GM12878 (cell line): ENCODE data around the gene BICRAL. TPM values are rescaled to one million over a fixed set of nuclear protein-coding genes. Genes with fewer than 3 reads are reported as not detected.

Experiments used
- ATAC-seq: fragments of 200-7000 bp; cut with Tn5 transposase; 3 replicates; pipeline ENCODE4 v1.9.1; 2020; ENCODE audit warnings: mild to moderate bottlenecking, moderate library complexity
- BruUV-seq: library from RNA; stranded (reverse); fragments of 400-500 nt; replicated peaks from 2 replicates; lab custom pipeline; 2021; lab: Mats Ljungman, UMichigan
- CTCF ChIA-PET: fragments of 300-600 bp; sonication (Branson Sonifier 250); formaldehyde crosslinking; extraction: SDS; loops from one replicate; lab custom pipeline; 2021; ENCODE audit warnings: inconsistent platforms; lab: Yijun Ruan, JAX
- POLR2A ChIA-PET: fragments of 350-600 bp; formaldehyde crosslinking; extraction: SDS; loops from one replicate; lab custom pipeline; 2021; ENCODE audit warnings: inconsistent platforms; lab: Charles Lee
- RAD21 ChIA-PET: fragments of 300-600 bp; sonication (Branson Sonifier 250); formaldehyde crosslinking; loops from one replicate; lab custom pipeline; 2023; ENCODE audit warnings: antibody characterized with exemption; ENCODE audit not compliant: unreplicated experiment; lab: Charles Lee
- SMC1A ChIA-PET: fragments of 300-600 bp; sonication (Branson Sonifier 250); formaldehyde crosslinking; loops from one replicate; lab custom pipeline; 2023; ENCODE audit not compliant: unreplicated experiment, uncharacterized antibody; lab: Charles Lee
- DNase-seq: peaks from one replicate; pipeline ENCODE4 v3.0.0-alpha.2; 2011; ENCODE audit warnings: low read depth, low spot score
- FAIRE-seq: peaks from 3 replicates; lab custom pipeline; 2011; peaks lifted over from hg19 to GRCh38; lab: Jason Lieb, UNC
- H2AFZ ChIP-seq: 2 replicates; pipeline ENCODE4 v1.6.0; 2011; ENCODE audit warnings: low read depth, low read length, control low read depth; ENCODE audit not compliant: control insufficient read depth
- H3K27ac ChIP-seq: 2 replicates; pipeline ENCODE4 v1.5.1; 2011; ENCODE audit warnings: control low read depth; ENCODE audit not compliant: control insufficient read depth, insufficient read depth
- H3K27me3 ChIP-seq, 2 experiments: replicated peaks in 1 of 2; 2 replicates each; pipeline versions ENCODE4 v1.6.0 to v1.6.1; 2011; ENCODE audit warnings: low read length in 1 of 2; ENCODE audit not compliant: control insufficient read depth in 2 of 2, insufficient read depth in 2 of 2
- H3K36me3 ChIP-seq, 2 experiments: 2 replicates each; pipeline ENCODE4 v1.5.1; 2011; ENCODE audit warnings: low read length in 1 of 2; ENCODE audit not compliant: control insufficient read depth in 2 of 2, insufficient read depth in 2 of 2
- H3K4me1 ChIP-seq: 2 replicates; pipeline ENCODE4 v1.6.1; 2011; ENCODE audit warnings: mild to moderate bottlenecking, low read length, moderate library complexity, mixed read lengths; ENCODE audit not compliant: control insufficient read depth, insufficient read depth
- H3K4me2 ChIP-seq: 2 replicates; pipeline ENCODE4 v1.6.0; 2011; ENCODE audit warnings: control low read depth; ENCODE audit not compliant: control insufficient read depth, insufficient read depth
- H3K4me3 ChIP-seq: fragments of 200-600 bp; sonication (generic); 2 replicates; pipeline ENCODE4 v1.5.1; 2016
- H3K79me2 ChIP-seq: 2 replicates; pipeline ENCODE4 v1.6.0; 2011; ENCODE audit warnings: low read length; ENCODE audit not compliant: control insufficient read depth, insufficient read depth
- H3K9ac ChIP-seq: 2 replicates; pipeline ENCODE4 v1.8.0; 2011; ENCODE audit warnings: low read length, control low read depth, mixed read lengths; ENCODE audit not compliant: control insufficient read depth, insufficient read depth
- H3K9me3 ChIP-seq: replicated peaks from 3 replicates; pipeline ENCODE4 v1.5.1; 2011; ENCODE audit warnings: mild to moderate bottlenecking, low read length; ENCODE audit not compliant: control insufficient read depth, insufficient read depth
- H4K20me1 ChIP-seq: 2 replicates; pipeline ENCODE4 v1.6.0; 2011; ENCODE audit not compliant: control insufficient read depth, insufficient read depth
- CREM ChIP-seq: IDR thresholded peaks from 2 replicates; pipeline ENCODE4 v1.6.1; 2014; ENCODE audit warnings: antibody characterized with exemption, low read depth
- MTA2 ChIP-seq: fragments of 450-650 bp; IDR thresholded peaks from 2 replicates; pipeline ENCODE4 v1.6.1; 2016; ENCODE audit warnings: low read depth, mild to moderate bottlenecking, moderate library complexity
- SMARCA5 ChIP-seq: fragments of 450-650 bp; IDR thresholded peaks from 2 replicates; pipeline ENCODE4 v1.6.1; 2017; ENCODE audit warnings: mild to moderate bottlenecking
- SREBF1 ChIP-seq: IDR thresholded peaks from 2 replicates; pipeline ENCODE4 v1.6.1; 2012; ENCODE audit warnings: mild to moderate bottlenecking, low read length
- STAT1 ChIP-seq: fragments of 450-650 bp; conservative IDR thresholded peaks from 2 replicates; pipeline ENCODE4 v1.6.1; 2014; ENCODE audit warnings: antibody characterized with exemption, mild to moderate bottlenecking
- TAF1 ChIP-seq: IDR thresholded peaks from 2 replicates; pipeline ENCODE4 v1.6.1; 2011; ENCODE audit warnings: mild to moderate bottlenecking, low read depth, low read length, borderline replicate concordance
- WGBS: methylation state at CpG from one replicate; pipeline ENCODE4 v1.1.6; 2016; ENCODE audit warnings: low lambda C conversion rate; ENCODE audit not compliant: insufficient replicate concordance, insufficient coverage; ENCODE audit errors: missing lambda C conversion rate; 5-methylcytosine and 5-hydroxymethylcytosine counted together
- in situ Hi-C: fragments of 300-500 bp; cut with MboI; formaldehyde crosslinking; loops from 9 replicates; pipeline ENCODE4 v1.14.3; 2018; ENCODE audit warnings: mixed read lengths
- intact Hi-C: fragments of 100-400 bp; cut with micrococcal nuclease; formaldehyde crosslinking; loops from one replicate; pipeline ENCODE4 v1.14.2; 2022; ENCODE audit not compliant: unreplicated experiment
- polyA plus RNA-seq, 11 experiments: library from polyadenylated mRNA; depleted of rRNA in 4 of 11; unstranded in 6 of 11; stranded (reverse) in 5 of 11; fragments of >200 nt; fragmentation: Nextera tagmentation in 4 of 11; fragmentation: Illumina TruSeq in 1 of 11; extraction: Ambion mirVana in 4 of 11; extraction: Trizol in 1 of 11; gene quantifications; 1 replicate in 1 of 11; 2 replicates in 10 of 11; pipeline versions ENCODE4 v1.2.1 to v1.2.3, GENCODE V29; 2011 to 2016; ENCODE audit warnings: inconsistent platforms in 2 of 11, missing spikeins in 2 of 11, low read depth in 1 of 11
- total RNA-seq, 4 experiments: library from RNA; depleted of rRNA in 3 of 4; stranded (reverse); fragments of >200 nt in 3 of 4; fragmentation: Illumina TruSeq in 1 of 4; extraction: Trizol in 1 of 4; gene quantifications; 2 replicates each; pipeline versions ENCODE4 v1.2.1 to v1.2.3, GENCODE V29; 2013 to 2021
- TF ChIP-seq, protein P1 (sequence below): fragments of 450-650 bp; IDR thresholded peaks from 2 replicates; pipeline ENCODE4 v1.6.1; 2017; ENCODE audit warnings: mild to moderate bottlenecking, moderate library complexity
- TF ChIP-seq, protein P2 (sequence below): fragments of 450-650 bp; IDR thresholded peaks from 2 replicates; pipeline ENCODE4 v1.6.1; 2018; ENCODE audit warnings: borderline replicate concordance, mild to moderate bottlenecking; ENCODE audit not compliant: partially characterized antibody

Gene BICRAL
- total and polyA plus RNA-seq, 10 of the 15 experiments (the other 5 are each of a cell fraction or from before 2014, with no cell fraction given): 1.9 to 16.6 (median 8.5) TPM

DNA sequence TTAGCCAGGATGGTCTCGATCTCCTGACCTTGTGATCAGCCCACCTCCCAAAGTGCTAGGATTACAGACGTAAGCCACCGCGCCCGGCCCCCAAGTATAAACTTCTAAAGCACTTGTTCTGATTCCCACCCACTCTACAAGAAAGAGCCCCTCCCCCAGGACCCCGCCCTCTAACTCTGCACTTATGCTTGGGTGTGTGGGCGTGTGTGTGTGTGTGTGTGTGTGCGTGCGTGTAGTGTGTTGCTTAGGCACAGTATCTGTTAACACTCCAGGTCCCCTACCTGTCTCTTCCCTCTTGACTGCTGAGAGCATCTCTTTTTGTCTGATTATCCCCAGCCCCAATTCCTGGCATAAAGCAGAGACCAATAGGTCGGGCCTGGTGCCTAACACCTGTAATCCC lies 128.0 kb downstream of the BICRAL start:
- WGBS: 80% methylated on average over 10 of the region's 10 CpGs
- RAD21 ChIA-PET: interaction anchor here (0.6 kb wide), 1 partner anchor 19 kb away, joined by 3 read pairs; the partner anchor contains the start of gene CNPY3
- in situ Hi-C loops: loop anchor here (5.0 kb wide), 1 partner anchor 232 kb away; no protein-coding TSS in a partner anchor

More for the DNA sequence above, 128.0 kb downstream of the BICRAL start:
- no peaks in the 10 kb centered on the region for H4K20me1 ChIP-seq
- H3K27me3 ChIP-seq: no peaks in the 10 kb centered on the region
- no peaks in the 10 kb centered on the region for H3K9me3 ChIP-seq
- H2AFZ ChIP-seq: no peak overlapping the region
- no peaks in the 10 kb centered on the region for H3K4me1 ChIP-seq
- H3K36me3 ChIP-seq: no peaks in the 10 kb centered on the region
- FAIRE-seq (no peak), DNase-seq (no peak), ATAC-seq (no peak)
- intact Hi-C loops: no loop called here
- BruUV-seq: no TSS peak
- no peak overlapping the region for H3K4me2 ChIP-seq
- H3K9ac ChIP-seq: no peak overlapping the region
- no peak for TF ChIP-seq SMARCA5
- TF ChIP-seq, protein P1, sequence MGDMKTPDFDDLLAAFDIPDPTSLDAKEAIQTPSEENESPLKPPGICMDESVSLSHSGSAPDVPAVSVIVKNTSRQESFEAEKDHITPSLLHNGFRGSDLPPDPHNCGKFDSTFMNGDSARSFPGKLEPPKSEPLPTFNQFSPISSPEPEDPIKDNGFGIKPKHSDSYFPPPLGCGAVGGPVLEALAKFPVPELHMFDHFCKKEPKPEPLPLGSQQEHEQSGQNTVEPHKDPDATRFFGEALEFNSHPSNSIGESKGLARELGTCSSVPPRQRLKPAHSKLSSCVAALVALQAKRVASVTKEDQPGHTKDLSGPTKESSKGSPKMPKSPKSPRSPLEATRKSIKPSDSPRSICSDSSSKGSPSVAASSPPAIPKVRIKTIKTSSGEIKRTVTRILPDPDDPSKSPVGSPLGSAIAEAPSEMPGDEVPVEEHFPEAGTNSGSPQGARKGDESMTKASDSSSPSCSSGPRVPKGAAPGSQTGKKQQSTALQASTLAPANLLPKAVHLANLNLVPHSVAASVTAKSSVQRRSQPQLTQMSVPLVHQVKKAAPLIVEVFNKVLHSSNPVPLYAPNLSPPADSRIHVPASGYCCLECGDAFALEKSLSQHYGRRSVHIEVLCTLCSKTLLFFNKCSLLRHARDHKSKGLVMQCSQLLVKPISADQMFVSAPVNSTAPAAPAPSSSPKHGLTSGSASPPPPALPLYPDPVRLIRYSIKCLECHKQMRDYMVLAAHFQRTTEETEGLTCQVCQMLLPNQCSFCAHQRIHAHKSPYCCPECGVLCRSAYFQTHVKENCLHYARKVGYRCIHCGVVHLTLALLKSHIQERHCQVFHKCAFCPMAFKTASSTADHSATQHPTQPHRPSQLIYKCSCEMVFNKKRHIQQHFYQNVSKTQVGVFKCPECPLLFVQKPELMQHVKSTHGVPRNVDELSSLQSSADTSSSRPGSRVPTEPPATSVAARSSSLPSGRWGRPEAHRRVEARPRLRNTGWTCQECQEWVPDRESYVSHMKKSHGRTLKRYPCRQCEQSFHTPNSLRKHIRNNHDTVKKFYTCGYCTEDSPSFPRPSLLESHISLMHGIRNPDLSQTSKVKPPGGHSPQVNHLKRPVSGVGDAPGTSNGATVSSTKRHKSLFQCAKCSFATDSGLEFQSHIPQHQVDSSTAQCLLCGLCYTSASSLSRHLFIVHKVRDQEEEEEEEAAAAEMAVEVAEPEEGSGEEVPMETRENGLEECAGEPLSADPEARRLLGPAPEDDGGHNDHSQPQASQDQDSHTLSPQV: no peak
- TF ChIP-seq TAF1: no peak
- TF ChIP-seq STAT1: no peak
- TF ChIP-seq CREM: no peak
- TF ChIP-seq, protein P2, sequence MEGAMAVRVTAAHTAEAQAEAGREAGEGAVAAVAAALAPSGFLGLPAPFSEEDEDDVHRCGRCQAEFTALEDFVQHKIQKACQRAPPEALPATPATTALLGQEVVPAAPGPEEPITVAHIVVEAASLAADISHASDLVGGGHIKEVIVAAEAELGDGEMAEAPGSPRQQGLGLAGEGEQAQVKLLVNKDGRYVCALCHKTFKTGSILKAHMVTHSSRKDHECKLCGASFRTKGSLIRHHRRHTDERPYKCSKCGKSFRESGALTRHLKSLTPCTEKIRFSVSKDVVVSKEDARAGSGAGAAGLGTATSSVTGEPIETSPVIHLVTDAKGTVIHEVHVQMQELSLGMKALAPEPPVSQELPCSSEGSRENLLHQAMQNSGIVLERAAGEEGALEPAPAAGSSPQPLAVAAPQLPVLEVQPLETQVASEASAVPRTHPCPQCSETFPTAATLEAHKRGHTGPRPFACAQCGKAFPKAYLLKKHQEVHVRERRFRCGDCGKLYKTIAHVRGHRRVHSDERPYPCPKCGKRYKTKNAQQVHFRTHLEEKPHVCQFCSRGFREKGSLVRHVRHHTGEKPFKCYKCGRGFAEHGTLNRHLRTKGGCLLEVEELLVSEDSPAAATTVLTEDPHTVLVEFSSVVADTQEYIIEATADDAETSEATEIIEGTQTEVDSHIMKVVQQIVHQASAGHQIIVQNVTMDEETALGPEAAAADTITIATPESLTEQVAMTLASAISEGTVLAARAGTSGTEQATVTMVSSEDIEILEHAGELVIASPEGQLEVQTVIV: no peak
- no peak for TF ChIP-seq MTA2
- no peak for TF ChIP-seq SREBF1
- H3K27ac ChIP-seq: no peak overlapping the region
- no peaks in the 10 kb centered on the region for H3K79me2 ChIP-seq
- ChIA-PET POLR2A (interaction anchor here (0.7 kb wide), 1 partner anchor 301 kb away, joined by 5 read pairs; no protein-coding TSS in a partner anchor), CTCF (interaction anchor here (1.1 to 2.9 kb wide), 3 partner anchors 8 to 234 kb away, joined by 4 to 8 read pairs (median 4); no protein-coding TSS in a partner anchor), SMC1A (no interaction called here)
- no peak overlapping the region for H3K4me3 ChIP-seq
